Neural cell (in vitro differentiated cells): ENCODE results near the gene TRMU. TPM values are rescaled to one million over a fixed set of nuclear protein-coding genes. Genes with fewer than 3 reads are reported as not detected.

Source experiments
- H2AFZ ChIP-seq: fragments of 200-600, 300-800 bp; sonication (generic), shearing (Covaris generic); 2 replicates; pipeline ENCODE4 v1.6.0; 2014; ENCODE audit warnings: low read depth, mild to moderate bottlenecking, antibody characterized with exemption, low read length, moderate library complexity
- H3F3A ChIP-seq: fragments of 200-600 bp; shearing (Covaris generic); 2 replicates; pipeline ENCODE4 v1.6.1; 2016; ENCODE audit warnings: mild to moderate bottlenecking, moderate library complexity, mixed read lengths, antibody characterized with exemption, low read length; ENCODE audit not compliant: insufficient read depth, poor library complexity, severe bottlenecking
- H3K27ac ChIP-seq: fragments of 200-600, 300-800 bp; sonication (generic), shearing (Covaris generic); 2 replicates; pipeline ENCODE4 v1.5.1; 2014; ENCODE audit warnings: mild to moderate bottlenecking, low read length, moderate library complexity
- H3K27me3 ChIP-seq: fragments of 300-800, 200-600 bp; sonication (generic), shearing (Covaris generic); 2 replicates; pipeline ENCODE4 v1.6.0; 2014; ENCODE audit warnings: mild to moderate bottlenecking, low read depth, low read length, moderate library complexity; ENCODE audit not compliant: insufficient read depth
- H3K36me3 ChIP-seq: fragments of 300-800, 200-600 bp; sonication (generic), shearing (Covaris generic); 2 replicates; pipeline ENCODE4 v1.5.1; 2014; ENCODE audit warnings: mild to moderate bottlenecking, antibody characterized with exemption, low read length, moderate library complexity; ENCODE audit not compliant: insufficient read depth
- H3K4me2 ChIP-seq: fragments of 300-800, 200-600 bp; sonication (generic), shearing (Covaris generic); 2 replicates; pipeline ENCODE4 v1.6.0; 2014; ENCODE audit warnings: mild to moderate bottlenecking, low read length
- H3K4me3 ChIP-seq: fragments of 300-800, 200-600 bp; sonication (generic), shearing (Covaris generic); 2 replicates; pipeline ENCODE4 v1.5.1; 2014; ENCODE audit warnings: mild to moderate bottlenecking, low read length, moderate library complexity
- H3K79me2 ChIP-seq: fragments of 200-600 bp; shearing (Covaris generic); replicated peaks from 2 replicates; pipeline ENCODE4 v1.6.0; 2014; ENCODE audit warnings: mild to moderate bottlenecking, low read length, moderate library complexity; ENCODE audit not compliant: insufficient read depth
- H3K9ac ChIP-seq: fragments of 300-800, 200-600 bp; sonication (generic), shearing (Covaris generic); 2 replicates; pipeline ENCODE4 v1.6.1; 2016; ENCODE audit warnings: mild to moderate bottlenecking, low read length, mixed read lengths
- H3K9me2 ChIP-seq: fragments of 200-600 bp; shearing (Covaris generic); 2 replicates; pipeline ENCODE4 v1.6.1; 2016; ENCODE audit warnings: mild to moderate bottlenecking, low read length, mixed read lengths; ENCODE audit not compliant: insufficient read depth
- H3K9me3 ChIP-seq: fragments of 200-600, 300-800 bp; sonication (generic), shearing (Covaris generic); 2 replicates; pipeline ENCODE4 v1.6.1; 2016; ENCODE audit warnings: mild to moderate bottlenecking, mixed run types, low read length, moderate library complexity, mixed read lengths
- H4K20me1 ChIP-seq: fragments of 200-600 bp; shearing (Covaris generic); 2 replicates; pipeline ENCODE4 v1.6.1; 2016; ENCODE audit warnings: mild to moderate bottlenecking, mixed run types; ENCODE audit not compliant: insufficient read depth
- CTCF ChIP-seq: fragments of 450-650 bp; IDR thresholded peaks from 2 replicates; pipeline ENCODE4 v1.5.1; 2014; ENCODE audit warnings: antibody characterized with exemption, mild to moderate bottlenecking, moderate library complexity; ENCODE audit not compliant: poor library complexity, severe bottlenecking
- EP300 ChIP-seq: fragments of 450-650 bp; conservative IDR thresholded peaks from 2 replicates; pipeline ENCODE4 v1.6.1; 2014; ENCODE audit warnings: antibody characterized with exemption, mild to moderate bottlenecking, moderate library complexity; ENCODE audit not compliant: poor library complexity, severe bottlenecking
- EZH2 ChIP-seq: fragments of 200-600, 300-800 bp; shearing (Covaris generic), sonication (generic); IDR thresholded peaks from 2 replicates; pipeline ENCODE4 v1.6.1; 2014; ENCODE audit warnings: antibody characterized with exemption, low read length, borderline replicate concordance, mild to moderate bottlenecking; ENCODE audit not compliant: insufficient read depth, poor library complexity, severe bottlenecking
- MXI1 ChIP-seq: fragments of 450-650 bp; conservative IDR thresholded peaks from 2 replicates; pipeline ENCODE4 v1.6.1; 2014; ENCODE audit warnings: antibody characterized with exemption, mild to moderate bottlenecking; ENCODE audit not compliant: poor library complexity, severe bottlenecking
- POLR2AphosphoS5 ChIP-seq: IDR thresholded peaks from 2 replicates; pipeline ENCODE4 v1.6.1; 2012
- RAD21 ChIP-seq: fragments of 450-650 bp; conservative IDR thresholded peaks from 2 replicates; pipeline ENCODE4 v1.6.1; 2014; ENCODE audit warnings: antibody characterized with exemption, mild to moderate bottlenecking, moderate library complexity
- REST ChIP-seq: IDR thresholded peaks from 2 replicates; pipeline ENCODE4 v1.6.1; 2012; ENCODE audit warnings: borderline replicate concordance
- SMC3 ChIP-seq: fragments of 450-650 bp; conservative IDR thresholded peaks from 2 replicates; pipeline ENCODE4 v1.6.1; 2014; ENCODE audit warnings: antibody characterized with exemption, mild to moderate bottlenecking, moderate library complexity; ENCODE audit not compliant: poor library complexity
- TAF1 ChIP-seq: IDR thresholded peaks from 2 replicates; pipeline ENCODE4 v1.6.1; 2012; ENCODE audit warnings: low read depth
- polyA plus RNA-seq: library from polyadenylated mRNA; depleted of rRNA; stranded (reverse); fragments of >200 nt; gene quantifications from 2 replicates; pipeline ENCODE4 v1.2.3, GENCODE V29; 2014

The TRMU gene
- polyA plus RNA-seq, 1 donor from 2014 or later: 72.9 TPM

GRCh38 chr22:46328797-46329196 lies 6.7 kb upstream of the TRMU start:
- H3K4me3 ChIP-seq: no peak overlapping the region
- H3K9me2 ChIP-seq: no peaks in the 10 kb centered on the region
- H3K9me3 ChIP-seq: no peaks in the 10 kb centered on the region
- no peaks in the 10 kb centered on the region for H4K20me1 ChIP-seq
- no peak overlapping the region for H3K27ac ChIP-seq
- no peak for TF ChIP-seq RAD21
- no peak for TF ChIP-seq MXI1
- no peak for TF ChIP-seq SMC3
- TF ChIP-seq EZH2: no peak
- TF ChIP-seq CTCF: no peak
- TF ChIP-seq POLR2AphosphoS5: no peak
- TF ChIP-seq REST: no peak
- no peak for TF ChIP-seq TAF1
- TF ChIP-seq EP300: no peak
- H3K9ac ChIP-seq: no peak overlapping the region
- no peaks in the 10 kb centered on the region for H3K27me3 ChIP-seq
- no peaks in the 10 kb centered on the region for H3F3A ChIP-seq
- H2AFZ ChIP-seq: no peak overlapping the region
- H3K4me2 ChIP-seq: no peak overlapping the region
- no peaks in the 10 kb centered on the region for H3K79me2 ChIP-seq
- H3K36me3 ChIP-seq: no peaks in the 10 kb centered on the region

GRCh38 chr22:46329616-46330015 lies 5.9 kb upstream of the TRMU start:
- H4K20me1 ChIP-seq: no peaks in the 10 kb centered on the region
- H3K4me2 ChIP-seq: no peak overlapping the region
- TF ChIP-seq SMC3: no peak

GRCh38 chr22:46330426-46330825 lies 5.1 kb upstream of the TRMU start:
- H3K79me2 ChIP-seq: no peaks in the 10 kb centered on the region
- H3K9me2 ChIP-seq: no peaks in the 10 kb centered on the region
- no peaks in the 10 kb centered on the region for H3K9me3 ChIP-seq
- H3K27me3 ChIP-seq: no peaks in the 10 kb centered on the region
- H3K36me3 ChIP-seq: no peaks in the 10 kb centered on the region
- H3K9ac ChIP-seq: no peak overlapping the region
- no peak overlapping the region for H3K4me3 ChIP-seq
- H2AFZ ChIP-seq: no peak overlapping the region
- TF ChIP-seq REST (no peak), MXI1 (no peak), TAF1 (no peak), RAD21 (no peak), EZH2 (no peak), SMC3 (no peak), CTCF (no peak), EP300 (no peak), POLR2AphosphoS5 (no peak)
- no peaks in the 10 kb centered on the region for H4K20me1 ChIP-seq
- no peaks in the 10 kb centered on the region for H3F3A ChIP-seq
- H3K27ac ChIP-seq: no peak overlapping the region
- H3K4me2 ChIP-seq: no peak overlapping the region

More at GRCh38 chr22:46329616-46330015, 5.9 kb upstream of the TRMU start:
- H3K79me2 ChIP-seq: no peaks in the 10 kb centered on the region
- H3F3A ChIP-seq: no peaks in the 10 kb centered on the region
- H3K9me2 ChIP-seq: no peaks in the 10 kb centered on the region
- H3K9me3 ChIP-seq: no peaks in the 10 kb centered on the region
- no peaks in the 10 kb centered on the region for H3K27me3 ChIP-seq
- H3K27ac ChIP-seq: no peak overlapping the region
- no peak overlapping the region for H3K9ac ChIP-seq
- H3K4me3 ChIP-seq: no peak overlapping the region
- no peaks in the 10 kb centered on the region for H3K36me3 ChIP-seq
- H2AFZ ChIP-seq: no peak overlapping the region
